ENCODE results near the gene ANKDD1A.

ANKDD1A gene

DNA sequence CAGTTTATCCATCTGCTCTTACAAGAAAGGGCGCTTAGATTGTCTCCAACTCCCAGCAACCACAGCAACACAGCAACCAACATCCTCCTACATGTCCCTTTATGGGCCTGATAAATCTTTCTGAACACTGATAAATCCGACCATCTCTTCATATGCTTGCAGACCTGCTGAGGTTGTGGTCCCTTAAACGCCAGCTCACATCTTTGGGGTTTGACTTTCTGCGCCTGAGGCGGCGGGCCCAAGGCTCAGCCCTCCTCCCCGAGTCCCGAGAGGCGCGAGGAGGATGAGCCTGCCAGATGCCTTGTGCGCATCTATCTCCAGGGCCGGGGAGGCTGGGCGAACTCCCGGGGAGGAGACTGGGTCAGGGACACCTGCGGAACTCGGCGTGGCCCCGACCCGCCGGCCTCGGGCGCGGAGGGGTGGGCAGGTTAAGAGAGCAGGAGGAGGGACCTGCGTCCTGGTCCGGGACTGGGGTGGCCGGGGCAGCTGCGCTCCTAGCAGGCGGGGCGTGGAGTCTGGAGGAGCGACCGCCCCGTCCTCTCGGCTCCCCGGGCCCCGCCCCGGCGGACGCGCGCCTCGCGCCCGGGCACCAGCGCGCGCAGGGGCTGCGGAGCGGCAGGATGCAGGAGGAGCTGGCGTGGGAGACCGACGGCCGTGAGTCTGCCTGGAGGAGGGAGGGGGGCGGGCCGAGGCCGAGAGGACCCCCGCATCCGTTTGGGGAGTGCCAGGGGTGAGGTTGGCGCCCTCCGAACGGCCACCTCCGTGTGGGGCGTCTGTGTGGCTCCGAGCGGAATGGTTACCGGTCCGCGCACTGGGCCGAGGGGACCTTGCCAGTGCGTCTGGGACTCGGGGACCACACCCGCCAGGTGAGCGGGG is at the start of gene ANKDD1A:
Gene ANKDD1A, plus strand, starts transcription at position 592 of the 876 bp plus-strand sequence. Its CDS starts 29 bp downstream, at position 621.
- DNase-seq, result peak in 9 of 10 donors; percentile 58 to 96 (median 68)
- intact Hi-C loops (cut with DNase I), result no loop called here

DNA sequence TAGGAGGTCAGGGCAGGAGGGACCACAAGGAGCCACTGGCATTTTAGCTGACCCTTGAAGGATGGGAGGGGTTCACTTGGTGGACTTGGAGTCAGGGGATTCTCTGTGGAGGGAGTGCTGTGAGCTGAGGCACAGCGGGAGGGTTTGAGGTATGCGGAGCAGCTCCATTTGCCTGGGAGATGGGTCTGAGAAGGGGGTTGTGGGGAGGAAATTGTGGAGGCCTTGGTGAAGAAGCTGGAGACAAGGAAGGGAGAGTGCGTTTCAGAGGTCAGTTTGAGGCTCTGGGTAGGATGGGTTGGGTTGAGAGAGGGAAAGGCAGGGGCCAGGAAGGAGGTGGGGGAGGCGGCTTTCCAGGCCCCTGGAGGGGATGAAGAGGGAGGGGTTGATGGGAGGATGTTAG is 49.7 kb upstream of the ANKDD1A start:
- intact Hi-C loops (cut with DNase I), result no loop called here
- no peak for DNase-seq

GRCh38 chr15:64862408-64862807 is 49.3 kb upstream of the ANKDD1A start:
- intact Hi-C loops (cut with DNase I), result no loop called here
- DNase-seq, result no peak

- no peak for DNase-seq
- intact Hi-C loops (cut with DNase I), result no loop called here
These were observed 47.6 kb upstream of the ANKDD1A start for GRCh38 chr15:64864068-64864467.

DNA sequence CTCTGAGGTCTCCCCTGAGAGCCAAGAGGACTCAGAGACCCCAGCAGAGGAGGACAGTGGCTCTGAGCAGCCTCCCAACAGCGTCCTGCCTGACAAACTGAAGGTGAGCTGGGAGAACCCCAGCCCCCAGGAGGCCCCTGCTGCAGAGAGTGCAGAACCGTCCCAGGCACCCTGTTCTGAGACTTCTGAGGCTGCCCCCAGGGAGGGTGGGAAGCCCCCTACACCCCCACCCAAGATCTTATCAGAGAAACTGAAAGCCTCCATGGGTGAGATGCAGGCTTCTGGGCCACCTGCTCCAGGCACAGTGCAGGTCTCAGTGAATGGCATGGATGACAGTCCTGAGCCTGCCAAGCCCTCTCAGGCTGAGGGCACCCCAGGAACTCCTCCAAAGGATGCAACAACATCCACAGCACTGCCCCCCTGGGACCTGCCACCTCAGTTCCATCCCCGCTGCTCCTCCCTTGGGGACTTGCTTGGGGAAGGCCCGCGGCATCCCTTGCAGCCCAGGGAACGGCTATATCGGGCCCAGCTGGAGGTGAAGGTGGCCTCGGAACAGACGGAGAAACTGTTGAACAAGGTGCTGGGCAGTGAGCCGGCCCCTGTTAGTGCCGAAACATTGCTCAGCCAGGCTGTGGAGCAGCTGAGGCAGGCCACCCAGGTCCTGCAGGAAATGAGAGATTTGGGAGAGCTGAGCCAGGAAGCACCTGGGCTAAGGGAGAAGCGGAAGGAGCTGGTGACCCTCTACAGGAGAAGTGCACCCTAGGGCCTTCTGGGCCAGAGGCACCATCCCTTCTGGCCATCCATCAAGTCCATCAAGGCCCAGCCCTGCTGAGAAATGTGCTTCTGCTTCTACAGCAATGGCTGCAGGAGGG is 46.3 kb upstream of the ANKDD1A start:
- intact Hi-C loops (cut with DNase I), result no loop called here
- DNase-seq, result no peak

- DNase-seq, result peak in 3 of 10 donors; percentile 50 to 87 (median 52)
- intact Hi-C loops (cut with DNase I), result no loop called here
These were observed 45.6 kb upstream of the ANKDD1A start for GRCh38 chr15:64865998-64866520.

GRCh38 chr15:64869501-64869900 is 42.2 kb upstream of the ANKDD1A start:
- no peak for DNase-seq

DNA sequence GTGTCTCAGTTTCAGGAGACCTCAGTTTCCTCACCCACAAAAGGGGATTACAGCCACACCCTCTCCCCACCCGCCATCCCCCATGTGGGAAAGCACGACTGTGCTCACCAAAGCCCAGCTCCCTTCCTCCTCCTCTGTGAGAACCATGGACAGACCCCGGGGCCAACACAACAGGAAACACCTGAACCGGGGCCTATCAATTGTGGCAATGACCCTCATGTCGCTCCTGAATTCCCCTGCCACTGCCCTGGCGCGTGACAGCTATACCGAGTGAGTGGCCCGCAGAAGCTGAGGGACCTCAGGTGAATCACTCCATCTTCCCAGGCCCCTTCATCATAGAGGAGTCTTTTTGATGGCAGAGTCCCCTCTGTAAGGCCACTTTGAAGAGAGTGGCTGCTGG is 41.3 kb upstream of the ANKDD1A start:
- no peak for DNase-seq
- intact Hi-C loops (cut with DNase I), result no loop called here

More at GRCh38 chr15:64869501-64869900, 42.2 kb upstream of the ANKDD1A start:
- intact Hi-C loops (cut with DNase I), result no loop called here

DNA sequence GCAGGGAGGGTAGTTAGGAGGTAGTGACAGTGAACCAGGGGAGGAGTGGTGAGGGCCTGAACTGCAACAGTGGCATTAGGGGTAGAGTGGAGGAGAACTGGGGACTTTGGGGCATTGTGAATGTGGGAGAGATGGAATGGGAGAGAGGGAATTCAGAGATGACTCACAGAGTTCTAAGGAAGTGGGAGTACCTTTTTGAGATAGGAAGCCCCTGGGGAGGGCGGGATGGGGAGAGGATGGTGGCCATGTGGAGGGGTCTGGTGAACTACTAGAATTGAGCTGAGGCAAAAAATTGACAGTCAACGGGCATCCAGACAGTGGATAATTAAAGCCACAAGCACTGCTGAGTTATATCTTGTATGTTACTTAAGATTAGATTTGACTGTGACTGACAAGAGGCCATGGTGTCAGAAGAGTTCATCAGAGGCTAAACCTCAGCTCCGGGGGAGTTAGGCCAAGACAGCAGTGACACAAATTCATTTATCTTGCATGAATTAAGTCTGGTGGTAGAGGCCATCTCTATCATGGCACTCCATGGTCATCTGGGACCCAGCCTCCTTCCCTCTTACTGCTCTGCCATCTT is 36.0 kb upstream of the ANKDD1A start:
- no peak for DNase-seq
- intact Hi-C loops (cut with DNase I), result no loop called here

DNA sequence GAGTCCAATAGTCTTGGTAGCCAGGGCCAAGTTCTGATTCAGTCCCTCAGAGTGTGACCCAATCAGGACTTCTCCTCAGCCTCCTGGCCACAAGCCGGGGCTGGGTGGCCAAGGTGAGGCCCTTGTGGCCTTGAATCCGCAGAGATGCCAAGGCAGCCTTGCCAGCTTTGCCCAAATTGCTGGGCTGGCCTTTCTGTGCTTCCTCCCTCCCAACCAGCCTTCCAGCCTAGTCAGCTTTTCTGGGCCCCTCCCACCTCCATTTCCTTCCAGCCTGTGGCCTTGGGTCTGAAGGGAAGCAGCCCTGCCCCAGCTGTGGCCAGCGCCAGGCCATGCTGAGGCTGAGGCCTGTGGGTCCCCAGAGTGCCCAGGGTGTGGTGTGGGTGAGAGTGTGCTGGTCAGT is 34.3 kb upstream of the ANKDD1A start:
- intact Hi-C loops (cut with DNase I), result no loop called here
- DNase-seq, result peak in 5 of 10 donors; percentile 31 to 93 (median 45)

DNA sequence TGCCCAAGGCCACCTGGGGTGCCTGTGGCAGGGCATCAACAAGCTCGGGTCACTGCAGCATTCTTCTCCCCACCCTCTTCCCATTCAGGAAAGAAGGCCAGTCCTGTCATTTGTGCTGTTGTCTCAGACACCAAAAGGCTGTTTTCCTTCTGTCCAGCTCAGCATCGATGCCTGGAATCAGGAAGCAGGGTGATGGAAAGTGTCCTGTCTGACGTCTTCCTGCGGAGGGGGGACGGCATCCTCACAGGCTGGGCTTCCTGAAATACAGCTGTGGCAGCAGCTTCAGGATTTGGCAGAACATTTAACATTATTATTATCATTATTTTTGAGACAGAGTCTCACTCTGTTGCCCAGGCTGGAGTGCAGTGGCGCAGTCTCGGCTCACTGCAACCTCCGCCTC is 33.0 kb upstream of the ANKDD1A start:
- no peak for DNase-seq
- intact Hi-C loops (cut with DNase I), result no loop called here

DNA sequence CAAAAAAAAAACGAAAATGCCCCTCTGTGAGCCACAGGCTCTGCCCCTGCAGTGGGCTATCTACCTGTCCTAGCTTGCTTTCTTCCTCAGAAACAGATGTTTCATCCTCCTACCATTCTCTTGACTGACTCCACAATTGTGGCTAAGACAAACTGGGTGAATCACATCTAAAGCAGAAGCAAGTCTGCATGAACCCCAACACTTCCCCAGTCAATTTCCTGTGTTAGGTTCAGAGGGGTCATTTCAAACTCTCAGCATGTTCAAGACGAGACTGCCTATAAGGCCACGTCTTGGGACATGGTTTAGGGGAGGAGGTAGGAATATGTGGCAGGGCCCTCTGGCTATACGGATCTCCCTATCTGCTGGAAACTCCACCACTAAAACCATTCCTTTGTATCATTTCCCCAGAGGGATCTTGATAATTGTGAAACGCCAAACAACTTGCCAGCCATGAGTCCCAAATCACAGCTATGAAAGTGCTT is 28.6 kb upstream of the ANKDD1A start:
- intact Hi-C loops (cut with DNase I), result no loop called here
- peak in 1 of 10 donors; percentile 22 for DNase-seq

- intact Hi-C loops (cut with DNase I), result no loop called here
- peak in 5 of 10 donors; percentile 30 to 86 (median 51) for DNase-seq
These were observed 27.6 kb upstream of the ANKDD1A start for GRCh38 chr15:64883997-64884511.

DNA sequence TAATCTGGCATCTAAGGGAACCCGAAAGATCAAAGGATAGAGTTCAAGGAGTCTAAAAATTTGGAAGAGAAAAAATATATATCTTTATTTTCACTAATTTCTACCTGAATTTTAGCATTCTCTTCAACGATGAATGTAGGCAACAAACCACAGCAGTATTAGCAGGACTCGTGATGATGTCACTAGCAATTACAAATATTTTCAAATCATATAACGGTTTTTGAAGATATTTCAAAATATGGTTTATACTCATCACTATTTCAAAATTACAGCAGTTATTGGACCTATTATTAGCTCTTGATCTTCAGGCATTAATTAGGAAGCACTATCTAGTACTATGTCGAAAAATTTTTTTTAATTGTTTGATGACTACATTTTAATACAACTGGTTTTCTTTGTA is 27.0 kb upstream of the ANKDD1A start:
- DNase-seq, result no peak
- intact Hi-C loops (cut with DNase I), result no loop called here

DNA sequence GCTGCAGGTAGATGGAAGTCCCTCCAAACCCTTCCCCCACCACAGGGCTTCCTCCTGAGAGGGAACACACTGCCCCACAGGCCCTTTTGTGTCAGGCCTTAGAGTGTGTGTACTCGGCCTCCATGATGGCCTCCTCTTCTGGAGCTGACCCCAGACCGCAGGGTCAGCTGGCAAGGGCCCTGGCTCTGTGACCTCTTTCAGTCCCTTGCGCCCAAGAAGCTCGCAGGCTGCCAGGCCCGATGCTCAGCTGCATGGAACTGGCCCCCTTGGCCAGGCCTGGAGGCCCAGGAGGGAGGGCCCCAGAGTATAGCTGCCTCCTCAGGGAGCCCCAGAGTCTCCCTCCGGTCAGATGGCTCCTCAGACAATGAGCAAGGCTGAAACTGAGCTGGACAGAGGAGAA is 23.4 kb upstream of the ANKDD1A start:
- DNase-seq, result peak in 2 of 10 donors; percentile 42 to 75
- intact Hi-C loops (cut with DNase I), result no loop called here

- intact Hi-C loops (cut with DNase I), result no loop called here
- DNase-seq, result peak in 1 of 10 donors; percentile 26
These were observed 20.1 kb upstream of the ANKDD1A start for GRCh38 chr15:64891561-64891960.

DNA sequence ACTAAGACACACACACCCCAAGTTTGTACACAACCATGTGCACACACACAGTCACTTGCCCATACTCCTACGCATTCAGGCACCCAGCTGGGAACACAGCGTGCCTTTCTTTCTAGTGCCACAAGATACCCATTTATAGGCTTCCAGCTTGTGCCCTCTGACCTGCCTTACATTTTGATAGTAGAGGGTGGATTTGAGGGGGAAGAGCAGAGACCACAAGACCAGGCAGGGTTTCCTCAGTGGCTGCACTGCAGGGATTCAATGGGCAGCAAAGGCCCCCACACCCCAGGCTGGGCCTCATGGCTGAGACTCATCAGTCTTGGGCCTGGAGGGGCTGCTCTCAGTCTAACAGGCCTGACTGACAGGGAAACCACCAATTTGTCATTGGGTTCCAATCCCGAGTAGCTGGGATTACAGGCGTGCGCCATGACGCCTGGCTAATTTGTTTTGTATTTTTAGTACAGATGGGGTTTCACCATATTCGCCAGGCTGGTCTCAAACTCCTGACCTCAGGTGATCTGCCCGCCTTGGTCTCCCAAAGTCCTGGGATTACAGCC is 18.8 kb upstream of the ANKDD1A start:
- DNase-seq, result peak in 1 of 10 donors; percentile 75

GRCh38 chr15:64893481-64894394 is 18.0 kb upstream of the ANKDD1A start:
- intact Hi-C loops (cut with DNase I), result no loop called here
- peak; percentile 73 to 98 (median 84) for DNase-seq

More for the DNA sequence above, 18.8 kb upstream of the ANKDD1A start:
- intact Hi-C loops (cut with DNase I), result no loop called here
